Measurements from ENCODE around the gene ESRRB.

DNA sequence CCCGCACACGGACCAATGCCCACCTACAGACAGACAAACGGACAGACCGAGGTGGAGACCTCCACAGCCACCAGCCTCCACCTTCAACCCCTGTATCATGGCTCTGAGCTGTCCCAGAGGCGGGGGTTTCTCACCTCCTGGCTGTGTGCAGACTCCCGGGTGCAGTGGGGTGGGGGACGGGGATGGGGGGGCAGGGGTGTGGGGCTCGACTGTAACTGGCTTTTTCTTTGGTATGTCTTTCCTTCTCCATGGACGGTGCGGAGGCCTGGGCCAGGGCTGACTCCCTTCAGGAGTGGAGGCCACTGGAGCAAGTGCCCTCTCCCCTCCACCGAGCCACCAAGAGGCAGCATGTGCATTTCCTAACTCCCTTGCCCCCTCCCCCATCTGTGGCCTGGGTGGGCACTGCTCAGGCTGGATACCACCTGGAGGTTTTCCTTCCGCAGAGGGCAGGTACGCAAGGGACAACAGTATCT, 122.6 kb downstream of the ESRRB start:
- TF ChIP-seq, protein P1, sequence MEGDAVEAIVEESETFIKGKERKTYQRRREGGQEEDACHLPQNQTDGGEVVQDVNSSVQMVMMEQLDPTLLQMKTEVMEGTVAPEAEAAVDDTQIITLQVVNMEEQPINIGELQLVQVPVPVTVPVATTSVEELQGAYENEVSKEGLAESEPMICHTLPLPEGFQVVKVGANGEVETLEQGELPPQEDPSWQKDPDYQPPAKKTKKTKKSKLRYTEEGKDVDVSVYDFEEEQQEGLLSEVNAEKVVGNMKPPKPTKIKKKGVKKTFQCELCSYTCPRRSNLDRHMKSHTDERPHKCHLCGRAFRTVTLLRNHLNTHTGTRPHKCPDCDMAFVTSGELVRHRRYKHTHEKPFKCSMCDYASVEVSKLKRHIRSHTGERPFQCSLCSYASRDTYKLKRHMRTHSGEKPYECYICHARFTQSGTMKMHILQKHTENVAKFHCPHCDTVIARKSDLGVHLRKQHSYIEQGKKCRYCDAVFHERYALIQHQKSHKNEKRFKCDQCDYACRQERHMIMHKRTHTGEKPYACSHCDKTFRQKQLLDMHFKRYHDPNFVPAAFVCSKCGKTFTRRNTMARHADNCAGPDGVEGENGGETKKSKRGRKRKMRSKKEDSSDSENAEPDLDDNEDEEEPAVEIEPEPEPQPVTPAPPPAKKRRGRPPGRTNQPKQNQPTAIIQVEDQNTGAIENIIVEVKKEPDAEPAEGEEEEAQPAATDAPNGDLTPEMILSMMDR (IDR thresholded peaks at IDR 0.05) = no peak
- TF ChIP-seq POLR2A (IDR thresholded peaks at IDR 0.05) (no peak), POLR2AphosphoS5 (IDR thresholded peaks at IDR 0.05) (no peak)

Data from breast epithelium (tissue), 3 donors.